ENCODE measurements around the gene POLK.
"Not testable (repeated sequence)": the region's sequence is repeated elsewhere in the genome, so short reads cannot be mapped to it uniquely, and the experiment has no call there.

Gene POLK

GRCh38 chr5:75610201-75610600 lies 98.5 kb downstream of the POLK start:
- H3K4me3 ChIP-seq (ENCODE audit: low read length): no peak overlapping the region
- no peaks in the 10 kb centered on the region for H3K9me2 ChIP-seq (replicated peaks; ENCODE audit: insufficient read depth, low read length)
- H3K4me2 ChIP-seq (ENCODE audit: low read depth, low read length): no peak overlapping the region

GRCh38 chr5:75610859-75611310 lies 99.2 kb downstream of the POLK start:
- not testable (repeated sequence) for H3K36me3 ChIP-seq (replicated peaks; ENCODE audit: insufficient read depth, low read length); H2AFZ ChIP-seq (ENCODE audit: low read length); H3K4me1 ChIP-seq (ENCODE audit: low read length); H3F3A ChIP-seq (ENCODE audit: insufficient read depth, low read length); H3K9ac ChIP-seq (ENCODE audit: low read length); H3K79me2 ChIP-seq (ENCODE audit: low read length); H3K27ac ChIP-seq (ENCODE audit: low read length); H3K27me3 ChIP-seq (replicated peaks; ENCODE audit: insufficient read depth, low read length); H3K4me3 ChIP-seq (ENCODE audit: low read length); H3K9me3 ChIP-seq (replicated peaks; ENCODE audit: insufficient read depth, low read length); H3K4me2 ChIP-seq (ENCODE audit: low read depth, low read length); H3K9me2 ChIP-seq (replicated peaks; ENCODE audit: insufficient read depth, low read length); DNase-seq; H4K20me1 ChIP-seq (ENCODE audit: insufficient read depth, low read length)

More at GRCh38 chr5:75610201-75610600, 98.5 kb downstream of the POLK start:
- Histone ChIP-seq H3K4me1 (ENCODE audit: low read length) (no peaks in the 10 kb centered on the region), H3K27ac (ENCODE audit: low read length) (no peak overlapping the region), H3K9me3 (replicated peaks; ENCODE audit: insufficient read depth, low read length) (no peaks in the 10 kb centered on the region), H3K27me3 (replicated peaks; ENCODE audit: insufficient read depth, low read length) (no peaks in the 10 kb centered on the region), H3K79me2 (ENCODE audit: low read length) (no peaks in the 10 kb centered on the region), H4K20me1 (ENCODE audit: insufficient read depth, low read length) (no peaks in the 10 kb centered on the region), H3K36me3 (replicated peaks; ENCODE audit: insufficient read depth, low read length) (no peaks in the 10 kb centered on the region), H3F3A (ENCODE audit: insufficient read depth, low read length) (no peaks in the 10 kb centered on the region), H2AFZ (ENCODE audit: low read length) (no peak overlapping the region), H3K9ac (ENCODE audit: low read length) (no peak overlapping the region)
- DNase-seq: no peak
- TF ChIP-seq EZH2 (optimal IDR thresholded peaks at IDR 0.05; ENCODE audit: low read depth, low read length) (no peak), CTCF (IDR thresholded peaks at IDR 0.05; ENCODE audit: low read length) (no peak), EZH2phosphoT487 (IDR thresholded peaks at IDR 0.05; ENCODE audit: low read length) (no peak)

- H3K4me3 ChIP-seq (ENCODE audit: low read length): no peak within 1 kb of the TSS
- H3K4me1 ChIP-seq (ENCODE audit: low read length): no peaks in the 10 kb centered on the region
- DNase-seq: no peak
- H3F3A ChIP-seq (ENCODE audit: insufficient read depth, low read length): no peaks in the 10 kb centered on the region
- H4K20me1 ChIP-seq (ENCODE audit: insufficient read depth, low read length): no peaks in the 10 kb centered on the region
- TF ChIP-seq EZH2 (optimal IDR thresholded peaks at IDR 0.05; ENCODE audit: low read depth, low read length): no peak
- no peak for TF ChIP-seq EZH2phosphoT487 (IDR thresholded peaks at IDR 0.05; ENCODE audit: low read length)
- no peak for TF ChIP-seq CTCF (IDR thresholded peaks at IDR 0.05; ENCODE audit: low read length)
- H3K9ac ChIP-seq (ENCODE audit: low read length): no peak within 1 kb of the TSS
- no peaks in the 10 kb centered on the region for H3K27me3 ChIP-seq (replicated peaks; ENCODE audit: insufficient read depth, low read length)
- H3K36me3 ChIP-seq (replicated peaks; ENCODE audit: insufficient read depth, low read length): no peaks in the 10 kb centered on the region
- no peak within 1 kb of the TSS for H3K27ac ChIP-seq (ENCODE audit: low read length)
- H3K4me2 ChIP-seq (ENCODE audit: low read depth, low read length): no peak within 1 kb of the TSS
- no peaks in the 10 kb centered on the region for H3K9me3 ChIP-seq (replicated peaks; ENCODE audit: insufficient read depth, low read length)
- H3K79me2 ChIP-seq (ENCODE audit: low read length): no peaks in the 10 kb centered on the region
- no peak within 1 kb of the TSS for H2AFZ ChIP-seq (ENCODE audit: low read length)
- no peaks in the 10 kb centered on the region for H3K9me2 ChIP-seq (replicated peaks; ENCODE audit: insufficient read depth, low read length)
Observed at GRCh38 chr5:75611311-75612225, 99.9 kb downstream of the POLK start, which contains the start of gene ANKDD1B. TSS of gene ANKDD1B (plus strand) at chr5:75611453. CDS start at chr5:75611635, 182 bp downstream.

GRCh38 chr5:75612226-75612569 lies 100.5 kb downstream of the POLK start:
- TF ChIP-seq EZH2phosphoT487 (IDR thresholded peaks at IDR 0.05; ENCODE audit: low read length) (no peak), CTCF (IDR thresholded peaks at IDR 0.05; ENCODE audit: low read length) (no peak), EZH2 (optimal IDR thresholded peaks at IDR 0.05; ENCODE audit: low read depth, low read length) (no peak)
- Histone ChIP-seq H4K20me1 (ENCODE audit: insufficient read depth, low read length) (no peaks in the 10 kb centered on the region), H3K4me3 (ENCODE audit: low read length) (no peak overlapping the region), H3K9me3 (replicated peaks; ENCODE audit: insufficient read depth, low read length) (no peaks in the 10 kb centered on the region), H3K27ac (ENCODE audit: low read length) (no peak overlapping the region), H3K36me3 (replicated peaks; ENCODE audit: insufficient read depth, low read length) (no peaks in the 10 kb centered on the region), H2AFZ (ENCODE audit: low read length) (no peak overlapping the region), H3K79me2 (ENCODE audit: low read length) (no peaks in the 10 kb centered on the region), H3K4me2 (ENCODE audit: low read depth, low read length) (no peak overlapping the region), H3K9ac (ENCODE audit: low read length) (no peak overlapping the region), H3K4me1 (ENCODE audit: low read length) (no peaks in the 10 kb centered on the region), H3K9me2 (replicated peaks; ENCODE audit: insufficient read depth, low read length) (no peaks in the 10 kb centered on the region), H3F3A (ENCODE audit: insufficient read depth, low read length) (no peaks in the 10 kb centered on the region), H3K27me3 (replicated peaks; ENCODE audit: insufficient read depth, low read length) (no peaks in the 10 kb centered on the region)
- DNase-seq: no peak
